ENCODE results near the gene PTP4A1.

- no peak for TF ChIP-seq EZH2phosphoT487 (IDR thresholded peaks at IDR 0.05; ENCODE audit: insufficient read depth, low read depth)
- no peak for TF ChIP-seq EZH2 (IDR thresholded peaks at IDR 0.05; ENCODE audit: insufficient read depth, poor library complexity, severe bottlenecking)
These were observed 43.3 kb downstream of the PTP4A1 start for GRCh38 chr6:63615590-63615989.

Data from GM23248 (cell line).